NCI-H510A (cell line): Measurements from ENCODE around the gene ETV3L.

ENCODE experiments used
- DNase-seq: peaks from one replicate; lab custom pipeline; 2025; lab: John Stamatoyannopoulos, UW

ETV3L gene

DNA sequence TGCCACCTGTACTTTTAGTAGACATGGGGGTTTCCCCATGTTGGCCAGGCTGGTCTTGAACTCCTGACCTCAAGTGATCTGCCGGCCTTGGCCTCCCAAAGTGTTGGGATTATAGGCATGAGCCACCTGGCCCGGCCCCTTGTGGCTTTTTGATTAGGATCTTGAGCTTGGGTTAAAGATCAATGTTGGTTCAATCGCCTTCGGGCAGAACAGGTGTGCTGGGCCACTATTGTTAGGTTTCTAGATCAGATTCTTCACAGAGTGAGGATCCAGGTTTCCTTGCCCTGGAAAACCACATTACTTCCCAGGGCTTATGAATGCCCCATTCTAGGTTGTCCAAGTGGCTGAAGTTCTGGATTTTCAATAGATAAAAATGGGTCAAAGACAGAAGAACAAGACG is 32.5 kb upstream of the ETV3L start:
- no peak for DNase-seq

GRCh38 chr1:157131281-157131680 is 31.7 kb upstream of the ETV3L start:
- DNase-seq = no peak

DNA sequence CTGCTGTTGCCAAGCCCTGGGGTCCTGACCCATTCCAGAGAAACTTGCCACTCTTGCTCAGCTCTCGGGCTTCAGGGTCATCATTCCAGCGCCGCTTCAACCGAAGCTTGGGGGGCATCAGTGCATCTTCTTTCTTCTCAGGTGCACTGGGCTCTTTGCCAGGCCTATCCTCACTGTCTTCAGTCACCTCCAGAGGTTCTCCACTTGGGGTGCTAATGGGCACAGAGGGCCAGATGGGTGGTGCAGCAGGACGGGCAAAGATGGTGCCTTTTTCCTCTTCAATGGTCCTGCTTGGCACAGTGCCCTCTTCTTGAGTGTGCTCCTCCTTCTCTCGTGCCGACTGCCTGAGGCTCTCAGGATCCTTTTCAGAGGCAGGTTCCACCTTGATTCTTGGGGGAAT is 25.2 kb upstream of the ETV3L start:
- no peak for DNase-seq

DNA sequence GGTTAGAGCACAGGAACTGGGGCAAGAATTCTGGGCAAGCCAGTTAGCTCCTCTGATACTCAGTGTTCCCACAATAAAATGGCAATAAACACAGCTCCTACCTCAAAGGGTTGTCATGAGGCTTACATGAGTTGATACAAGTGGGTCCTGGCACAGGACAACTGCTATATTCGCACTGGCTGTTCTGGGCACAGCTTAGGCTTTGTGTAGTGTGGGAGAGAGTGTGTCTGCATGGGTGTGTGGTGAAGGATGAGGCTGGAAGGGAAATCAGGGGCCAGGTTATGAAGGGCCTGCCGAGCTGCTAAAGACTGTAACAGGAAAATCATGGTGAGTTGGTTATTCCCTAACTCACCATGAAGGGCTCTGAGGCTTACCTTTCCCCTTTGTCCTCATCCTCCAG is 19.8 kb upstream of the ETV3L start:
- no peak for DNase-seq

- DNase-seq = no peak
Observed at GRCh38 chr1:157119008-157119407, 19.4 kb upstream of the ETV3L start.

GRCh38 chr1:157117527-157118057 is 18.0 kb upstream of the ETV3L start:
- no peak for DNase-seq

DNA sequence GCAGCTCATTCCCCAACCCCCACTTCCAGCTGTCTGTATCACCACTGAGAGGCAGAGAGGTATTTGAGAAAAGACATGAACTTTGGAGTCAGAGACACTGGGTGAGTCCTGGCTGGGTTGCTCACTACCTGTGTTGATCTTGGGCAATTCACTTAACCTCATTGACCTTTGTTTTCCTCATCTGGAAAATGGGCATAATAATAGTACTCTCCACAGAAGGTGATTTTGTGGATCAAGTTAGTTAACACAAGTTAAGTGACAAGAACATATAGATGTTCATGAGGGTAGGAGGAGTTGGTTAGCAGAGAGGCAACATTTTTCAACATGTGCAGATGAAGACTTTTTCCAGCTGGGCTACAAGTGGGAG is 17.1 kb upstream of the ETV3L start:
- DNase-seq = no peak

- DNase-seq = no peak
Observed at GRCh38 chr1:157115851-157116736, 16.5 kb upstream of the ETV3L start.

- DNase-seq = no peak
Observed at GRCh38 chr1:157115429-157115838, 15.8 kb upstream of the ETV3L start.

GRCh38 chr1:157114183-157115121 is 14.8 kb upstream of the ETV3L start:
- no peak for DNase-seq

DNA sequence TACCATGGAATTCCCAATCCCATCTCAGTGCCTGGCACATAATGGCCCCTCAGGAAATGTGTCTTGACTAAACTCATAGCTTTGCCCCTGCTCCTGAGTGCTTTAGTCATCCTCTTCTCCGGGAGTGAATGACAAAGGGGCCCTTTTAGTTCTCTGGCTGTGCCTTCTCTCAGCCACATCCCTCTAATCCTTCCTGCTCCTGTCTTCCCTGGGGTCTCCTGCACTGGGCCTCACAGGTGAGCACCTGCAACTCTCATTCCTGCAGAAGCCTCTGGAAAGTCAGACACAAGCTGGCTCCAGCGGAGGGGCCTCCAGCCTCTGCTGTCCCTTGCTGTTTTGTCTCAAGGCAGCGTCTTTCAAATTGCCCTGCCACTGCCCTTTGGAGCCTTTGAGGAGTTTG is 14.0 kb upstream of the ETV3L start:
- DNase-seq = no peak

DNA sequence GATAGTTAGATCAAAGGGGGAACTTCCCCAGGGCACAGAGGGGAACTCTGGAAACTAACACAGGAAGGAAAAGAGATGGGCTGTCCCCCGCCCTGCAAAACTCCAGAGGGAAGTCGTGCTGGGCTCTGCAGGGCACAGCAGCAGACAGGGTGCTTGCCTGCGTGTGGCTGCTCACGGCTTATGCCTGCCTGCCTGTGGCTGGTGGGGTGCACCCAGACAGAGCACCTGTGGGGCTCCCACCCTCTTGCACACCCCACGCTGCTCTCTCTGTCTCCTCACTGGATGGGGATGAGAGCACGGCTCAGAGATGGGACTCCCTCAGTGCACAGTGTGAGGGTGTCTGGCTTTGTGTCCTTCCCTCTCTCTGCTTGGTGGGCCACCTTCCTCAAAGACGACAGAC is 13.5 kb upstream of the ETV3L start:
- no peak for DNase-seq

GRCh38 chr1:157112186-157112867 is 12.7 kb upstream of the ETV3L start:
- DNase-seq = no peak

DNA sequence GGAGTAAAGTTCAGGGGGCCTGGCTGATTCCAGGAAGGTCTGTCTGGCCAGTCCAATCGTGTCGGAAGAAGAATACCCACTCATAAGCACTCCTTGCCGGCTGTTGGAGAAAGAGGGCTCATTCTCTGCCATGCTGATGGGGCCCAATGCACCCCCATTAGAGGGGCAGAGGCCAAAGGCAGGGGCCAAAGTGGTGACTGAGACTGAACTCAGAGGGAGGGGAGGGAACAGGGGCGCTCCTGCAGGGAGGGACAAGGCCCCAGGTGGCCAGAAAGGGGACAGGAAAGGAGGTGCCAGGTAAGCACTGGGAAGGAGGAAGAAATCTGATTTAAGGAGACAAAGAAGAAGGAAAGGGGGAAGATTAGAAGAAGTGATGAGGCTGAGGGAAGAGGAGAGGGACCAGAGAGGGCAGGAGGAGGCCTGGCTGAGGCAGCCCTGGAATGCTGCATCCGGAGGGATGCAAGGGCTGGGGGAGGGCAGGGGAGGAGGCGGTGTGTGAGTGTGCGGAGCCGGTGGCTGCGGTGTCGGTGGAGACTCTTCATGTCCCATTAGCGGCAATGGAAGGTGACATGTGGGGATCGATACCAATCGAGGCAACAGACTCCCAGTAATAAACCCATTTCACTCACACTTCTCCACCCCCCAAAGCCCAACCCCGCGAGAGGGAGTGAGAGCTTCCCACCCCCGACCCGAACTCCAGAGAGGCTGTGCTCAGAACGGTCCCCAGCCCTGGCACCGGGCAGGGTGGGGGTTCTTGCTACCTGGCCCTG is 12.0 kb upstream of the ETV3L start:
- no peak for DNase-seq

GRCh38 chr1:157110686-157111085 is 11.1 kb upstream of the ETV3L start:
- DNase-seq = no peak

GRCh38 chr1:157110003-157110402 is 10.4 kb upstream of the ETV3L start:
- DNase-seq = no peak

DNA sequence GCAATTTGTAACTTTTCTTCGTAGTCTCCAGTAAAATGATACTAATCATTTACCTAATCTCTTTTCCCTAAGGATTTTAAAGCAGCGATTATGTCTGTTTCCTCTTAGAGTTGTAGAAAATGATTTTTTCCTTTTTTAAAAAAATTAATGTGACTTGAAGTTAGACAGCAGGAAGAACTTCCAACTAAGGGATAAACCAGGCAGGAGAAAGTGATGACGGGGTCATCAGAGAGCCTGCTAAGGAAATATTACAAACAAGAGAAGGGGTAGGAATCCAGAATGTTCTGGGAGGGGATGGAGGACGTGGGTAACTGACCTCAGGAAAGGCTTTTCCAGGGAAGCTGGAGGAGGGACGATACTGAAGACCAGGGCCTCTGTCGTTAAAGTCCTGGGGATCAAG is 8.8 kb upstream of the ETV3L start:
- DNase-seq = no peak

DNA sequence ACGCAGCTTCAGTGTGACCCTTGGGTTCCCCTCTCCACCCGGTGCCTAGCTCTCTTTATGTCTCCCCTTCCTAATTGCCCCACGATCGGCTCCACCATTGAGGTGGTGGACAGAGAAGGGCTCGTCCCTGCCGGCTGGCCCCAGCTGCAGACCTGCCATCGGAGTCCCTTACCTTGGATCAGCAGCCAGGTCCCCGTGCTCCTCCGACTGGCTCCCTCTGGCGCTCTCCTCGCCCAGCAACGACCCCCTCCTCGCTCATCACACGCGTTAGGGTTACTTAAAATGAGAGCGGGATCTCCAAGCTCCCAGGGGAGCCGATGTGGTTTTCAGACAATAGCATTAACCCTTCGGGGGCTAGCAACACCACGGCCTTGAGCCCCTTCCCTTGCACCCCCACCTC is 8.1 kb upstream of the ETV3L start:
- no peak for DNase-seq

- no peak for DNase-seq
Observed at GRCh38 chr1:157106813-157107189, 7.2 kb upstream of the ETV3L start.

GRCh38 chr1:157105988-157106812 is 6.6 kb upstream of the ETV3L start:
- DNase-seq = no peak
